NCI-H446 treated with DMSO at 0.1 percent for 48 hours (cell line): Measurements from ENCODE around the gene PEAK1.
"Not testable (repeated sequence)": the region's sequence is repeated elsewhere in the genome, so short reads cannot be mapped to it uniquely, and the experiment has no call there.

Experiments used
- DNase-seq: peaks from one replicate; lab custom pipeline; 2025; lab: John Stamatoyannopoulos, UW

Gene PEAK1

GRCh38 chr15:77305953-77306352 is 114.0 kb downstream of the PEAK1 start:
- DNase-seq: no peak

GRCh38 chr15:77296773-77297337 is 123.0 kb downstream of the PEAK1 start:
- no peak for DNase-seq

- no peak for DNase-seq
Observed at GRCh38 chr15:77295446-77295845, 124.5 kb downstream of the PEAK1 start.

GRCh38 chr15:77292969-77293558 is 126.8 kb downstream of the PEAK1 start:
- DNase-seq: no peak

GRCh38 chr15:77291107-77291506 is 128.8 kb downstream of the PEAK1 start:
- DNase-seq: no peak

GRCh38 chr15:77287385-77287784 is 132.5 kb downstream of the PEAK1 start:
- no peak for DNase-seq

- no peak for DNase-seq
Observed at GRCh38 chr15:77285057-77285997, 134.6 kb downstream of the PEAK1 start.

GRCh38 chr15:77282333-77282732 is 137.6 kb downstream of the PEAK1 start:
- no peak for DNase-seq

- no peak for DNase-seq
Observed at GRCh38 chr15:77276943-77277342, 143.0 kb downstream of the PEAK1 start.

GRCh38 chr15:77276096-77276495 is 143.8 kb downstream of the PEAK1 start:
- DNase-seq: no peak

- DNase-seq: not testable (repeated sequence)
Observed at GRCh38 chr15:77273136-77273535, 146.8 kb downstream of the PEAK1 start.

GRCh38 chr15:77266708-77267386 is 153.1 kb downstream of the PEAK1 start:
- DNase-seq: no peak

- DNase-seq: no peak
Observed at GRCh38 chr15:77255385-77255784, 164.5 kb downstream of the PEAK1 start.

GRCh38 chr15:77251662-77252061 is 168.2 kb downstream of the PEAK1 start:
- no peak for DNase-seq

GRCh38 chr15:77247116-77247515 is 172.8 kb downstream of the PEAK1 start:
- no peak for DNase-seq

GRCh38 chr15:77243716-77244401 is 176.0 kb downstream of the PEAK1 start:
- DNase-seq: no peak

- no peak for DNase-seq
Observed at GRCh38 chr15:77243135-77243534, 176.8 kb downstream of the PEAK1 start.

GRCh38 chr15:77239882-77240608 is 179.9 kb downstream of the PEAK1 start:
- no peak for DNase-seq

GRCh38 chr15:77235566-77235965 is 184.3 kb downstream of the PEAK1 start:
- no peak for DNase-seq

GRCh38 chr15:77228828-77229227 is 191.1 kb downstream of the PEAK1 start:
- no peak for DNase-seq

GRCh38 chr15:77226652-77227051 is 193.3 kb downstream of the PEAK1 start:
- no peak for DNase-seq
